HepG2 (cell line): ENCODE data around the gene ATP5MK. TPM values are rescaled to one million over a fixed set of nuclear protein-coding genes. Genes with fewer than 3 reads are reported as not detected.

ENCODE experiments used
- DBP ChIP-seq: sonication (generic); formaldehyde crosslinking; IDR thresholded peaks from 2 replicates; pipeline ENCODE4 v1.4.0; 2020; ENCODE audit warnings: missing genetic modification reagents; ENCODE audit errors: not compliant biosample characterization
- DNMT3B ChIP-seq: conservative IDR thresholded peaks from 2 replicates; pipeline ENCODE4 v1.6.1; 2016; ENCODE audit warnings: missing biosample characterization, control low read depth
- HMG20B ChIP-seq: conservative IDR thresholded peaks from 2 replicates; pipeline ENCODE4 v1.6.1; 2016; ENCODE audit warnings: missing genetic modification reagents, missing compliant biosample characterization
- NCOR1 ChIP-seq: fragments of 200-600 bp; sonication (generic); IDR thresholded peaks from 2 replicates; pipeline ENCODE4 v1.7.0; 2017; ENCODE audit warnings: antibody characterized with exemption, low read length, borderline replicate concordance
- SNAPC4 ChIP-seq: sonication (generic); formaldehyde crosslinking; IDR thresholded peaks from 2 replicates; pipeline ENCODE4 v1.4.0; 2020; ENCODE audit warnings: mild to moderate bottlenecking, missing genetic modification reagents
- SOX5 ChIP-seq: IDR thresholded peaks from 2 replicates; pipeline ENCODE4 v1.6.1; 2016; ENCODE audit warnings: borderline replicate concordance
- SP1 ChIP-seq, 2 experiments: fragments of 450-650 bp in 1 of 2; sonication (generic) in 1 of 2; formaldehyde crosslinking in 1 of 2; IDR thresholded peaks; 2 replicates each; pipeline versions ENCODE4 v1.4.0 to v1.6.1; 2016 to 2020; ENCODE audit warnings: missing genetic modification reagents in 1 of 2
- XRCC5 ChIP-seq: fragments of 200-400 bp; formaldehyde crosslinking; optimal IDR thresholded peaks from 2 replicates; pipeline ENCODE3; 2017; ENCODE audit warnings: mild to moderate bottlenecking, low read length
- ZNF12 ChIP-seq: sonication (generic); formaldehyde crosslinking; IDR thresholded peaks from 2 replicates; pipeline ENCODE4 v1.5.0; 2020; ENCODE audit warnings: missing genetic modification reagents
- ZNF335 ChIP-seq: sonication (generic); formaldehyde crosslinking; IDR thresholded peaks from 2 replicates; pipeline ENCODE4 v1.4.0; 2020; ENCODE audit warnings: missing genetic modification reagents
- ZNF615 ChIP-seq: sonication (generic); formaldehyde crosslinking; IDR thresholded peaks from 2 replicates; pipeline ENCODE4 v1.5.0; 2020; ENCODE audit warnings: mild to moderate bottlenecking, missing genetic modification reagents, borderline replicate concordance
- ZNF619 ChIP-seq: sonication (generic); formaldehyde crosslinking; IDR thresholded peaks from 2 replicates; pipeline ENCODE4 v1.4.0; 2020; ENCODE audit warnings: mild to moderate bottlenecking, missing genetic modification reagents
- ZNF629 ChIP-seq: sonication (generic); formaldehyde crosslinking; conservative IDR thresholded peaks from 2 replicates; pipeline ENCODE4 v1.5.0; 2020; ENCODE audit warnings: missing genetic modification reagents
- ZNF670 ChIP-seq: sonication (generic); formaldehyde crosslinking; IDR thresholded peaks from 2 replicates; pipeline ENCODE4 v1.8.0; 2022; ENCODE audit warnings: mild to moderate bottlenecking, missing genetic modification reagents, borderline replicate concordance
- ZNF780A ChIP-seq: sonication (generic); formaldehyde crosslinking; IDR thresholded peaks from 2 replicates; pipeline ENCODE4 v1.8.0; 2022; ENCODE audit warnings: mild to moderate bottlenecking, missing genetic modification reagents, moderate library complexity
- polyA plus RNA-seq, 8 experiments: library from polyadenylated mRNA; depleted of rRNA in 3 of 8; stranded (reverse) in 7 of 8; unstranded in 1 of 8; fragments of >200 nt; fragmentation: Illumina TruSeq in 4 of 8; extraction: Trizol in 4 of 8; gene quantifications; 2 replicates each; pipeline versions ENCODE4 v1.2.1 to v1.2.3, GENCODE V29; 2011 to 2016; ENCODE audit warnings: low read depth in 4 of 8, missing spikeins in 1 of 8, mixed read lengths in 1 of 8; ENCODE audit not compliant: insufficient read depth in 1 of 8
- total RNA-seq, 5 experiments: library from RNA; depleted of rRNA; stranded (reverse); fragments of >200 nt; fragmentation: Illumina TruSeq; extraction: Trizol; gene quantifications; 2 replicates each; pipeline ENCODE4 v1.2.3, GENCODE V29; 2016; ENCODE audit warnings: low read depth in 1 of 5
- TF ChIP-seq, protein P1 (sequence below): sonication (generic); formaldehyde crosslinking; IDR thresholded peaks from 2 replicates; pipeline ENCODE4 v1.4.0; 2020; ENCODE audit warnings: low read depth, missing genetic modification reagents
- TF ChIP-seq, protein P2 (sequence below): sonication (generic); formaldehyde crosslinking; IDR thresholded peaks from 2 replicates; pipeline ENCODE4 v1.5.1; 2020; ENCODE audit warnings: missing genetic modification reagents, mild to moderate bottlenecking, borderline replicate concordance

The ATP5MK gene
- total and polyA plus RNA-seq, 2 of the 13 experiments (the other 11 are each of a cell fraction or from before 2014, with no cell fraction given): 312 to 517 TPM

DNA sequence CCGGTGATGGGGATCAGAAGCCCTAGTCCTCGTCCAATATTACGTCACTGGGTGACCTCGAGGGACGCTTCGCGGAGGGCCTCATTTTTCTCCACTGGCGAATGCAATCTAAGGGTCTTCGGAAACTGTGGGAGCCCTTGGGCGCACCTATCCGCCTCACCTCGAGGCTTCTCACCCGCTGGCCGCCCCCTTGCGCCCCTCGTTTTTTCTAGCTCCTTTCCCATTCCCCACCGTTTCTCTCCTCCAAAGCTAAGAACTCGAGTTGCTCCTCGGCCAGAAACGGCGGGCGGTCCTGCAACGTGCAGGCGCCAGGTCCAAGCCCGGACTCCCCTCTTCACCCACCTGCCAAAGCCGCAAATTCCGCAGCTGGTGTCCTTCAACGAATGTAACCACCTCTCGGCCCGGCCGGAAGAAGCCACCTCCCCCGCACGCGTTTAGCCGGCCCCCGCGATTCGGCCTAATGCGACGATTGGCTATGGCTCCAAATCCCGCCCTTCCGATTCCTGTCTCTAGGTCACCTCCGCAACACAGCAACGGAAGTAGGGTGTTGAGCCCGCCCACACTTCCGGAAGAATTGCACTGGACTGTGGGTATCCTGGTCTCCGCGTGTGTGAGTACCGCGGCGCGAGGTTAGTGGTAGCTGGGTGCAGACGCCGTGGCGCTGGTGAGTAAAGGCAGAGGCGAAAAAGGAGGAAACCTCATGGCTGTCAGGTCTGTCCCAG lies at the start of gene ATP5MK, which contains the start of gene PDCD11 (continued):
- no peak for TF ChIP-seq SNAPC4 (CRISPR knock-in tag)
- no peak for TF ChIP-seq SP1 (IDR thresholded peaks at IDR 0.05)
- peak; percentile 56 for TF ChIP-seq SP1 (CRISPR knock-in tag; IDR thresholded peaks at IDR 0.05)
- 0 out of 2 replicates have a peak, but pooled peaks have one; percentile 31 for TF ChIP-seq ZNF615
- TF ChIP-seq, protein P1, sequence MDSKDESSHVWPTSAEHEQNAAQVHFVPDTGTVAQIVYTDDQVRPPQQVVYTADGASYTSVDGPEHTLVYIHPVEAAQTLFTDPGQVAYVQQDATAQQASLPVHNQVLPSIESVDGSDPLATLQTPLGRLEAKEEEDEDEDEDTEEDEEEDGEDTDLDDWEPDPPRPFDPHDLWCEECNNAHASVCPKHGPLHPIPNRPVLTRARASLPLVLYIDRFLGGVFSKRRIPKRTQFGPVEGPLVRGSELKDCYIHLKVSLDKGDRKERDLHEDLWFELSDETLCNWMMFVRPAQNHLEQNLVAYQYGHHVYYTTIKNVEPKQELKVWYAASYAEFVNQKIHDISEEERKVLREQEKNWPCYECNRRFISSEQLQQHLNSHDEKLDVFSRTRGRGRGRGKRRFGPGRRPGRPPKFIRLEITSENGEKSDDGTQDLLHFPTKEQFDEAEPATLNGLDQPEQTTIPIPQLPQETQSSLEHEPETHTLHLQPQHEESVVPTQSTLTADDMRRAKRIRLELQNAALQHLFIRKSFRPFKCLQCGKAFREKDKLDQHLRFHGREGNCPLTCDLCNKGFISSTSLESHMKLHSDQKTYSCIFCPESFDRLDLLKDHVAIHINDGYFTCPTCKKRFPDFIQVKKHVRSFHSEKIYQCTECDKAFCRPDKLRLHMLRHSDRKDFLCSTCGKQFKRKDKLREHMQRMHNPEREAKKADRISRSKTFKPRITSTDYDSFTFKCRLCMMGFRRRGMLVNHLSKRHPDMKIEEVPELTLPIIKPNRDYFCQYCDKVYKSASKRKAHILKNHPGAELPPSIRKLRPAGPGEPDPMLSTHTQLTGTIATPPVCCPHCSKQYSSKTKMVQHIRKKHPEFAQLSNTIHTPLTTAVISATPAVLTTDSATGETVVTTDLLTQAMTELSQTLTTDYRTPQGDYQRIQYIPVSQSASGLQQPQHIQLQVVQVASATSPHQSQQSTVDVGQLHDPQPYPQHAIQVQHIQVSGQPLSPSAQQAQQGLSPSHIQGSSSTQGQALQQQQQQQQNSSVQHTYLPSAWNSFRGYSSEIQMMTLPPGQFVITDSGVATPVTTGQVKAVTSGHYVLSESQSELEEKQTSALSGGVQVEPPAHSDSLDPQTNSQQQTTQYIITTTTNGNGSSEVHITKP: 0 out of 2 replicates have a peak, but pooled peaks have one; percentile 28
- TF ChIP-seq ZNF12 (CRISPR knock-in tag): no peak
- TF ChIP-seq DNMT3B (CRISPR knock-in tag): peak; percentile 76; the same call in 1 of the 2 replicates
- peak; percentile 32; the same call in 1 of the 2 replicates for TF ChIP-seq SOX5
- TF ChIP-seq ZNF335: 0 out of 2 replicates have a peak, but pooled peaks have one; percentile 55
- TF ChIP-seq DBP (CRISPR knock-in tag): no peak
- TF ChIP-seq, protein P2, sequence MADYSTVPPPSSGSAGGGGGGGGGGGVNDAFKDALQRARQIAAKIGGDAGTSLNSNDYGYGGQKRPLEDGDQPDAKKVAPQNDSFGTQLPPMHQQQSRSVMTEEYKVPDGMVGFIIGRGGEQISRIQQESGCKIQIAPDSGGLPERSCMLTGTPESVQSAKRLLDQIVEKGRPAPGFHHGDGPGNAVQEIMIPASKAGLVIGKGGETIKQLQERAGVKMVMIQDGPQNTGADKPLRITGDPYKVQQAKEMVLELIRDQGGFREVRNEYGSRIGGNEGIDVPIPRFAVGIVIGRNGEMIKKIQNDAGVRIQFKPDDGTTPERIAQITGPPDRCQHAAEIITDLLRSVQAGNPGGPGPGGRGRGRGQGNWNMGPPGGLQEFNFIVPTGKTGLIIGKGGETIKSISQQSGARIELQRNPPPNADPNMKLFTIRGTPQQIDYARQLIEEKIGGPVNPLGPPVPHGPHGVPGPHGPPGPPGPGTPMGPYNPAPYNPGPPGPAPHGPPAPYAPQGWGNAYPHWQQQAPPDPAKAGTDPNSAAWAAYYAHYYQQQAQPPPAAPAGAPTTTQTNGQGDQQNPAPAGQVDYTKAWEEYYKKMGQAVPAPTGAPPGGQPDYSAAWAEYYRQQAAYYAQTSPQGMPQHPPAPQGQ (CRISPR knock-in tag): no peak
- 0 out of 2 replicates have a peak, but pooled peaks have one; percentile 21 for TF ChIP-seq ZNF629
- TF ChIP-seq ZNF670 (CRISPR knock-in tag): no peak
- 0 out of 2 replicates have a peak, but pooled peaks have one; percentile 9 for TF ChIP-seq ZNF619 (CRISPR knock-in tag)
- TF ChIP-seq HMG20B (CRISPR knock-in tag): no peak
- TF ChIP-seq XRCC5: peak; percentile 53
- TF ChIP-seq ZNF780A (CRISPR knock-in tag): no peak; the same call in 1 of the 2 replicates
- TF ChIP-seq NCOR1: peak; percentile 21; the same call in 1 of the 2 replicates
